ENCODE results near the gene XXYLT1.
"Not testable (repeated sequence)": the region's sequence is repeated elsewhere in the genome, so short reads cannot be mapped to it uniquely, and the experiment has no call there.

The XXYLT1 gene

DNA sequence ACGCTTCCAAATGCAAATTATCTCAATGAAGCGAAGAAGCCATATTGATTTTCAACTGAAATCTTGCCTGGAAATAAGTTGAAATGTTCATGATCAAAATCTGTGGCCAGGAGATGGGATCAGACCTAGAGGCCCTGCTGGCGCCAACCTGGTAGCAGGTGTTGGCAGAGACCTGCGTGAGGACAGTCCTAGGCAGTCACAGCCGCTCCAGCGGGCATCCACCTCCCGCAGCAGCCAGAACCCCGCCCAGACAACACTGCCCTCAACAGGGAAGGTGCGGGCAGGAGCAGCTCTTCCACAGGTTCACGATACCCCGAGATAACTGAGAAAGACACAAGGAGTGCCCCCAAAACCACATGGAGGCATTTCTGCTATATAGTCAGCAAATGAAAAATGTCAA lies 145.3 kb downstream of the XXYLT1 start:
- no peak for DNase-seq

DNA sequence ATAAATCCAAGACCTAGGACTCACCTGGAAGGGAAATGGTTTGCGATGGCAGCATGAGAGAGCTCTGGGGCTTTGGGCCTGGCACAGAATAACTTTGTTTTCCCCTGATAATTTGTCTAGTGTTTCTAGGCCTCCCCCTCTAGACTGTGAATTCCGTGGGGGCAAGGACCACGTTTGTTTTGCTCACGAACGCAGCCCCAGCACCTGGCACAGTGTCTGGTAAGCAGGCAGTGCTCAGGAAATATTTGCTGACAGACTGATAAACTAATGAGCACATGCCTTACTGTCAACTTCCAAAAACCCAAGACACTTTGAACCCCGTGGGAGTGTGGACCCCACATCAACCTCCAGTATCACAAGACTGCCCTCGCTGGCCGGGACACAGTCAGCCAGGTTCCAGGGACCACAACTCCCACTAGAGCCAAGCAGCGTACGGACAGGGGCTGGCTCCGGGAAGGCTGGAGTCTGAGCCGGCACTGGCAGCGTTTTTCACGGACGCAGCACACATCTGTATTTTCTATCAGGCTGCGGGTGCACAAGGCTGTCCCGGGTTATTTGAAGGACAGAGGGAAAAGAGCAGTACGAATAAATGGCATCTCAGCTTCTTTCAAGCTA lies 146.5 kb downstream of the XXYLT1 start:
- peak; percentile 73 for DNase-seq

DNA sequence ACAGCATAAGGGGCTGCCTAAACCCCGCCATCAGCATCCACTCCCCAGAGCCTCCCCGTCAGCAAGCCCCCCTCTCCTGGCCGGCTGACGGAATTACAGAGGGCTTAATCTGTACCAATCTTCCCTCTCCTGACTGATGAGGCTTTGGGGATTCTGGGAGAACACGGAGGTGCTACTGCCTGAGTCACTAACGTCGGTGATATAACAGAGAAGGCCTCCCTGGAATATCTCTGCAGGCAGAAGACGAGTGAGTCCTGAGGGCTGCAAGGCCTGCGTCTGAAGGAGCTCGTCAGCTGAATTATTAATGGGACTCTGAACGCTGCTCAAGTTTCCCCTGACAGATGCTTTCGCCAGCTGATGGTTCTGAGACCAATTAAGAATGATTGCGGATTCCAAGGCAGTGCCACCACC lies 147.7 kb downstream of the XXYLT1 start:
- no peak for DNase-seq

DNA sequence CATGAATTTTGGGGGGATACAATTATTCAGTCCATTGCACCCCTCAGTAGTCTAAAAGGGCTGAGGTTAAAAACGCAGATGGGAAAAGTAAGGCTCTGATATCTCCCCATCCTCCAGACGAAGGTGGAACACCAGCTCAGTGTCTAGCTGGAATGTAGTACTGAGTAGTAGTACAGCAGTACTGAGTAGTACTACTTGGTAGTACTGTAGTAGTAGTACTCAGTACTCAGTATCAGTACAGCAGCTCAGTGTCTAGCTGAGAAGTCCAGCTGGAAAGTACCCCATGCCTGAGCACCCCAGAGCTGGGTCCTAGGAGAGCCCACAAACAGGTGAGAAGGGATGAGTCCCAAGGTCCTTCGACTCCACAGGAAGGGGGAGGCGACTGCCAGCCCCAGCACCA lies 148.7 kb downstream of the XXYLT1 start:
- no peak for DNase-seq

DNA sequence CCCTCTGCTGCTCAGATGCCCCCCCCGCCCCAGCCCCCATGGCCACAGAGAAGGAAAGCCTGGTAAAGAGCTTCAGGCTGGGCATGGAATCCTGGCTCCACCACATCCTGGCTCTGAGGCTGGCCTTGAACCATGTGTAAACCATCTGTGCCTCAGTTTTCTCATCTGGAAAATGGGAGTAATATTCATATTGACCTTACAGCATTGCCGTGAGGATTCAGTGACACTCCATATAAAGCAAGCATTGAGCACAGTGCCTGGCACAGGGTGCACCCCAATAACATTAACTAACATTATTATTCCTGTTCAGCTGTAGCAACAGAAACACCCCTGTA lies 150.7 kb downstream of the XXYLT1 start:
- no peak for DNase-seq

DNA sequence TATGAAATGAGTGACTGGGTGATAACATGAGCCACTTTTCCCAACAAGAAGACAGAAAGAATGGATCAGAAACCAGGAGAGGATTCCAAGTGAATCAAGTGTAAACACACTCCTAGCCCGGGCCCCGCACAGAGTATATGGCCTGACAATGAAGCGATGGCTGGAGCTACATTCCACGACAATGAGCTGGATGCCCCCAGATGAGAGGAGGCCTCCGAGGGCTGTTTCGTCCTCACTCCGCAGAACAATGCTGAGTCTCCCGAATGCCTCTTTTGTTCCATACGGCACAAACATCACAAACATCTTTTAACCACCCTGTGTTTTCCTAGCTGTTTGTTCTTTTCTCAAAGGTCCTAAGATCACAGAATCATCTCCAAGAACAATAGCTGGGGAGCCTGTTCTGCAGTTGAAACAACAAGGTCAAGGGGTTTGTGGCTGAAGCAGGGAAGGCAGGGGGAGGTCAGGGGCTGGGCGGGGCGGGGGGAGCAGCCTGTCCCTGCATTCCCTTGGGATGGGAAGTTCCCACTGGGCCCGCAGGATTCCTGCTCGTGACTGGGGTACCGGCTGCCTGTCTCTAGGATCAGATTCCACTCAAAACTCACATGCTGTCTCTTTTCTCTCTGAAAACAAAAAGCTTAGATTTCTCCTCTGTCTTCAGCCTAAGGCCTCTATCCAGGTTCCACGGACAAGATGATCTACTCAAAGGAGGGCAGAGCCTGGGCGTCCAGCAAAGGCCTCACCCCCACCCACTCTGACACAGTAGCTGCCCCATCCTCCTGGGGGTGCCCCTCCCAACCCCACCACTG lies 151.3 kb downstream of the XXYLT1 start:
- no peak for DNase-seq

DNA sequence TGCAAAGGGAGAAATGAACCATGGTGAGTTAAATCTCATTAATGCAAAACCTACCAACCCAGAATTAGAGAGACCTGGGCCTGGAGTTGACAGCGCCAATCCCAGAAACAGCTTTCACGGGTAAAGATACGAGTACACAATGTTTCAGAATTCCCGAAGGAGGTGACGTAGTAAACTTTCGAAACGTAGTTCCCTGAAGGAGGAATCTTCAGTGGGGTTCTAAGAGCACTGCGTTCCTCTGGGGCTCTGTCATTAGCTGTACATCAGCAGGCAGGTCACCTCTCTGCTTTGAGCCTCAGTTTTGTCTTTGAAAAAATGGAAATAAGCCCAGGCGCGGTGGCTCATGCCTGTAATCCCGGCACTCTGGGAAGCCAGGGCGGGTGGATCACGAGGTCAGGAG lies 152.3 kb downstream of the XXYLT1 start:
- no peak for DNase-seq

DNA sequence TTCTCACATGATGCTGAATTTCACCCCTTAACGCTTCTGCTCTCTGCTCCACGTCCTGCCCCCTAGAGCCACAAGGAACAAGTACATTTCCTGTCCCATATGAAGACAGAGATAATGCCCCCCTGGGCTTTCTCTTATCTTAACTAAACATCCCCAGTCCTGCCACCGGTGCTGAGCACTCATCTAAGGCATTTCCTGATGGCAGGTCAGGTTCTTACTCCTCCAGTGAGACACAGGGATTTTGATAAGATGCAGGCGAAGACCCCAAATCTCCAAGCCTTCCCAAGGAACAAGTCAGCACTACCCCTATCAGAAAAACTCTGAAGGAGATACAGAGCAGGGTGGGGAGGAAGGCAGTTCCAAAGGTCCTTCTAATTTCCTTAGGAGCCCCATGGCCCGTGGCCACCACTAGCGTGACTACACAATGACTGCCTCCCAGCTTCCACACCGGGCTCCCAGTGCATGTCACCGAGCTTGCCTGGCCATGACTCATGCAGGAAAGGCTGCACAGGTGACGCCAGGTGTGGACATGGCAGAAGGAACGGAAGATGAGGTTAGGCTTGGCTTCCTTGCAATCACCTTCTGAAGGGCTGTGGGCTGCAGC lies 152.9 kb downstream of the XXYLT1 start:
- DNase-seq, result no peak

DNA sequence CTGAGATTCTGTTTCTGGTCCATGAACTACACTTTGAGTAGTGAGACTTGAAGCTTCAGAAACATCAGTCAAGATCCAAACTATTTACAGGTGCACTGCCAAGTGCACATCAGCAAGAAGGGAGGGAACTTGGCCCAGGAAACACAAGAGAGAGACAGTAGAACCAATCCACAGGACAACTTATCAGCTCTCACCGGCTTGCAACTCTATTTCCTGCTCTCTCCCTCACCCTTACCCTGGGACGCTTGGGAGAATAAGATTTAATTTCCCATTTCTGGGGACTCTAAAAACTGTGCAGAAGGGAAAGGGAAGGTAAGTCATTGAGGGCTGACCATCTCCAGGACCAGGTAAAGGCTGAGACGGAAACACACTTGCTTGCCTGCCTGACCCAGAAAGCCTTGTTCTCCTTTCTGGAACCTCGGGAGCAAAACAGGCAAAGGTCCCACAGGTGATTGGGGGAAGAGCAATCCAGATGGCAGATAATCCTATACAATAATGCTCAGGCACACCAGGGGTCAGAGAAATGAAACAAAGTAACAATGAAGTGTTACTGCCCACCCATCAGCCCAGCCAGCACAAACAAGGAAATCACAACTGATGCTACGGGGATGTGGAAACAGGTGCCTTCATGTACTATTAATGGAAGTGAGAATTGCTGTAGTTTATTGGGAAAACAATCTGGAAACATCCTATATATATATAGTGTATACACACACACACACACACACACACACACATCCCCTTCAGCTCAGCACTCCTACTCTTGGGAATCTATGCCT lies 154.4 kb downstream of the XXYLT1 start:
- no peak for DNase-seq

DNA sequence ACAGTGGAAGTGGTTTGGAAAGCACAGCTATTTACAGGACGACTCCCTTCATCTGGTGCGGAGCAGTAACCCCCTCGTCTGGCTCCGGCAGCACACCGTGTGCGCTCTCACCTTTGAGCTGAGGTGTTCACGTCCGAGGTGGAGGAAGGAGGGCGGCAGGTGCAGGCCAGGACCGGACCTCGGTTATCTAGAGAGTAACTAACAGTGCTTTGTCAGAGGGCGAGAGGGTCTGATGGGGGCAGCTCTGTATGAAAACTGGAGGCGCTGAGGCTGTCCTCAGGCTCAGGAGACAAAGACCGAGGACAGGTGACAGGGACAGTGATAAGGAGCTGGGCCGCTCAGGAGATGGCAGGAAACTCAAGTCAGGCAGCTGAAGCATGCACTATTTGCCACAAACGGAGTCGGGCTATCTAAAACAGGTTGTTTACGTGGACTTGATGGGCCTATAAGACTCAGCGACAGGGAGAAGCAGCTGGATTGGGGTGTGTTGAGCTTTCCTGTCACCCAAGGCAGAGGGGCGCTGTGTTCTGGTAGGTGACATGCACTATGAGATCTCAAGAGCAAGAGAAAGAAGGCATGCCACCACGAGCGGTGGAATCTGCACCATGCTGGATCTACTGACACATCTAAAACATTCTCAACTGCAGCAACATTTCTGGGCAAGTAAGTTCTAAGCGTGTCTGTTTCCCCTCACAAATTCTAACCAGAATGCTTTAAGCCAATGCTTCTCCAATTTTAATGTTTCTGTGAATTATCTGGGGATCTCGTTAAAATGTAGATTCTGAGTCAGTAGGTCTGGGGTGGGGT lies 155.2 kb downstream of the XXYLT1 start:
- DNase-seq, result no peak

DNA sequence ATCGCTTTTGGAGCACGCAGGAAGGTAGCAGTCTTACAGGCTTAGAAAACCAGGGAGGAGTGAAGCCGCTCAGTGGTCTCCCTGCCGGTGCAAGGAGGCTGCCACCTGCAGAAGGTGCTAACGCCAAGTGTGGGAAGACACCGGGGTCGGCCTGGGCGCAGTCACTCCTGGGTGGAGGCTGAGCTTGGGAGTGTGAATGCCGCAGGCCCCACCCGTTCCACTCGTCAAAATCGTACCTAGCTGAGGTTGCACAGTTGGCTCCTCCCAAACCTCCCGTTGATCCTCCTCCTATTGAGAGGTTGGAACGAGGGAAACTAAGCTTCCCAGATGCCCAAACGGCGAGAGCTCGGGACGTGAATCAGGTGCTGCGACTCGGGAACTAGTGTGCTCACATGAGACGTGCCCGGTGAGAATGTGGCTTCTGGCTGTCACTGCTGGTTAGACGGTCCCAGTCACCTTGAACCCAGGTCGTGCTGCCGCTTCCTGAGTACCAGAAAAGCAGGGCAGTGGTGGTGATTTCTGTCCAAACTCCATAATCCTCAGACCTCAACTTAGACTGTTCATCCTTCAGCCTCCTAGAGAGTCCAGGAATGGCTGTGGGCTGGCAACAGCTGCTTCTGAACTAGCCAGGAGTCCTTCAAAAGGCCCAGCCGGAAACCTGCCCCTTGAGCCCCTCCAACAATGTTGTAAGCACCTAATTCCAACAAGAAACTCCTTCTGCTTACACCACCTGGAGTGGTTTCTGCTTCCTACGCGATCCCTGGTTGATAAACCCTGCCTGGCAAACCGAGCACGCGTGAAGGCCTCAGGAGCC lies 156.0 kb downstream of the XXYLT1 start:
- DNase-seq, result no peak

DNA sequence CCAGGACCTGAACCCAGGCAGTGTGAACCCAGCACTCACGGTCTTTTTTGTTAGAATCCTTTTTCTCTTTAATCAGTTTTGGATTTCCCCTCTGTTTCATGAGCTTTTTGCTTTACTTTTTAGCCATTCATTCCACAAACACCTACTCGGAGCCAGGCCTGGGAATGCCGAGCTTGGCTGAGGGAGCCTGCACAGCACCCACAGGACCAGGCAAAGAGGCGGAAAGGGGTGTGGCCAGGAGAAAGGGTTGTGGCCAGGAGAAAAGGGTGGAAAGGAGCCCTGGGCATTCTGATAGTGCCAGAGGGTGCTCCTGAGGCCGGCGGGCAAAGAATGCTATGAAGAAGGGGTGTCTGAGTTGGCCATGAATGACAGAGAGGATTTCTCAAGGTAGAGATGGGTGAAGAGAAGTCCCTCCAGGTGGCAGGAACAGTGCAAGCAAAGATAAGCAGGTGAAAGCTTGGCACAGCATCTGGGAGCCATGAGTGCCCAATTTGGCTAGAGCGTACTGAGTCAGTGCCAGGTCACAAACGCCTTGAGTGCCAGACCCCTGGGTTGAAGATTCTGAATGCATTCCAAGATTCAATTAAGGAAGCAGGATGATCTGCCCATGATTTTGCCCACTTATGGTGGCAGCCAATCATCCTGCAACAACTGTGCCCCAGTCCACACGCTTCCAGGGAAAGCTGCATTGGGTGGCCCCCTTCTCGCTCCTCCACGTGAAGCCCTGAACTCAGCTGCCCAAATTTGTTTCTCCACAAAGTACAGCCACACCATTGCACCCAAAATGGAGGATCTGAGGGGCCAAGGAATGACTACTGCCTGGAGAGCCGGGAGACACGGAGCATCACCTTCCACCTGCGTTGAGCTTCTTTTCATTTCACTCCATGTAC lies 157.2 kb downstream of the XXYLT1 start:
- no peak for DNase-seq

DNA sequence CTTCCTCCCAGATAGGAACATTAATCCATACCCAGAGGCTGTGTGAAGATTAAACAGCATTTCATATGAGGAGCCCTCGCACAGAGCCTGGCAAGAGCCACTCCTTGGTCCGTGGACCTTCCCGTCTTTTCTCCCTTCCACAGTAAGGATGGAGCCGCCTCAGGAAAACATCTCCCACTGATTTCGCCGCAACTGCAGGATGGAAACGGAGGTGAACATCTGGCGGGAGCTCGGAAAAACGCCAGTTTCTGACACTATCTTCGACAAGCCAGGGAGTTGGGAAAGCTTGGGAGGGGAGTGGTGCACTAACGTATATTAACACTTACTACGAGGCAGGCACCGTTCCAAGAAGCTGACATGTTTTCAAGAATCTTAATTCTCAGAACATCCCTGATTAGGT lies 157.9 kb downstream of the XXYLT1 start:
- DNase-seq, result peak; percentile 53

DNA sequence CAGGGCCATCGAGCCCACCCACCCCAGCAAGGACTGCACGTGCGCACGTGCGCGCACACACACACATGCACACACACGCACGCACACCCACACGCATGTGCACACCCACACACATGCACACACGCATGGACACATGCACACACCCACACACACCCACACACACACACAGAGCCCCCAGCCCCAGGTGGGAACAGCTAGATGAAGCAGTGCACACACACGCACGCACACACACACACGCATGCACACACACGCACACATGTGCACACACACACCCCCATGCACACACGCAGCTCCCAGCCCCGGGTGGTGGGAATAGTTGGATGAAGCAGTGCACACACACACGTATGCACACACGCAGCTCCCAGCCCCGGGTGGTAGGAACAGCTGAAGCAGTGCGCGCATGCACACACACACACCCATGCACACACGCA lies 158.6 kb downstream of the XXYLT1 start:
- no peak for DNase-seq

DNA sequence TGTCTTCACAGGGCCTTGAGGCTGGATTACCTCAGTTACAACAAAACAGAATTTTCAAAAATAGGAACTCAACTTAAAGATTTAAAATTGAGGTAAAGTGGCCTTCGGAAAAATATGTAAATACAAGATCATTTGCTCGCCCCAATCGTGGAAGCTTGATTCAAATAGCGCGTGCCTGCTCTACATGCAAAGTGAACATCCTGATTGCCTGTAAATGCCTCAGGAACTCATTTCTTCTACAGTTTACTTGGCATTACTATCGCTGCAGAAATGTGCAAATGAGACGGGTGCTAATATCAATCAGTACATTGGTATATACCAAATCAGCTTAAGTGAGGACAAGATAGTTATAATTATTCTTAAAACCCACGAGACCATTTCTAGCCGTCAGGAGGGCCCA lies 159.2 kb downstream of the XXYLT1 start:
- no peak for DNase-seq

DNA sequence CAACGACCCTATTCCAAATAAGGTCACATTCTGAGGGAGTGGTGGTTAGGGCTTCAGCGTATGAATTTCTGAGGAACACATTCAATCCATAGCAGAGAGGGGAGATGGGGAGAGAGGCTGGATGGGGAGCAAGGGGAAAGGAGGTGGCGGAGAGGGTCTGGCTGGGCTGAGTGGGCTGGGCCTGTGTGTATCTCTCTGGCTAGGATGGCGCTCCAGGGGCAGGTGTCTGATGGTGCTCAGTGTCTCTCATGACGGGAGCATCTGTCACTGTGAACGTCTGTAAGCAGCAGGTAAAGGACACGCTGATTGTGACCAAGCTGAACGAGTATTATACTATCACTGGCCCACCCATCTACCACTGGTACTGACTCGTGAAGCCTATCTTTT lies 159.6 kb downstream of the XXYLT1 start:
- no peak for DNase-seq

DNA sequence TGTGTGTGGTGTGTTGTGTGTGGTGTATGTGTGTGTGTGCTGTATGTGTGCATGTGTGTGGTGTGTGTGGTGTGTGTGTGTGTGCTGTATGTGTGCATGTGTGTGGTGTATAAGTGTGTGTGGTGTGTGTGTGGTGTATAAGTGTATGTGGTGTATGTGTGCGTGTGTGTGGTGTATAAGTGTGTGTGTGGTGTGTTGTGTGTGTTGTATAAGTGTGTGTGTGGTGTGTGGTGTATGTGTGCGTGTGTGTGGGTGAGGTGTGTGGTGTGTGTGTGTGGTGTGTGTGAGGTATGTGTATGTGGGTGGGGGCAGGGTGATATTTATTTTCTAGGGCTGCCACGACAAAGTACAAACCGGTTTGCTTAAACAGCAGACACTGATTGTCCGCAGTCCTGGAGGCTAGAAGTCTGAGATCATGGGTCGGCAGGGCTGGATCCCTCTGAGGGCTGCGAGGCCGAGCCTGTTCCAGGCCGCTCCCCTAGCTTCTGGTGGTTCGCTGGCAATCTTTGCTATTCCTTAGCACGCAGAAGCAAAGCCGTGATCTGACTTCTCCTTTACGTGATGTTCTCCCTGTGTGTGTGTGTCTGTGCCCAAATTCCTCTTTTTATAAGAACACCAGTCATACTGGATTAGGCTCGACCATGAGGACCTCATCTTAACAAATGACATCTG lies 160.2 kb downstream of the XXYLT1 start:
- DNase-seq, result peak; percentile 74

DNA sequence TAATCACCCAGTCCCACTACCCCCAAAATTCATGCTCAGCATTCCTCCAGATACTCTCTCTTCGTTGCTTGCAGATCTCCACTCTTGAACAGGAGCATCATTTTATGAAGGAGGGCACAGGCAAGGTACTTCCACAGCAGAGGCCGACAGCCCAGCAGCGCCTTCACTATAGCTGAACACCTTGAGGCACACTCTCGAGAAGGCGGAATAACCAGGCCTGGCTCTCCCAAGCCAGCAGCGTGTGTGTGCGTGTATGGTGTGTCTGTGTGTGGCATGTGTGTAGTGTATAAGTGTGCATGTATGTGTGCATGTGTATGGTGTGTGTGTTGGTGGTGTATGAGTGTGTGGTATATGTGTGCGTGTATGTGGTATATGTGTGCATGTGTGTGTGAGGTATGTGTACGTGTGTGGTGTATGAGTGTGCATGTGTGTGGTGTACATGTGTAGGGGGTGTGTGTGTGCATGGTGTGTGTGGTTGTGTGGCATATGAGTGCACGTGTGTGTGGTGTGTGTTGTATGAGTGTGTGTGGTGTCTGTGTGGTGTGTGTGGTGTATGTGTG lies 161.8 kb downstream of the XXYLT1 start:
- no peak for DNase-seq

DNA sequence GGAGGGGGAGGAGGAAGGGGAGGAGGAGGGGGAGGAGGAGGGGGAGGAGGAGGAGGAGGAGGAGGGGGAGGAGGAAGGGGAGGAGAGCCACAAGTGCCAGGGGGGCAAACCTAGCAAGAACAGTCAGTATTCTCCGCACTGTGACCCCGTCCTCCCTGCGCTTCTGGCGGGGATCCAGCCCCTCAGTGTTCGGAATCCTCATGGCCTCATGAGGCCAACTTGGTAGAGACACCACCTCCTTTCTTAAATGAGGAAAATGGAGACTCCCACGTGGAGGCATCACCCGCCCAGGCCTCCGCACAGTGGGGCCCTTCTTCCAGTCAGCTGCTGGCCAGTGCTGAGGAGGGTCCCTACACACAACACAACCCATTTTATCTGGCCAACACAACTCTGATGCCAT lies 163.4 kb downstream of the XXYLT1 start:
- no peak for DNase-seq

DNA sequence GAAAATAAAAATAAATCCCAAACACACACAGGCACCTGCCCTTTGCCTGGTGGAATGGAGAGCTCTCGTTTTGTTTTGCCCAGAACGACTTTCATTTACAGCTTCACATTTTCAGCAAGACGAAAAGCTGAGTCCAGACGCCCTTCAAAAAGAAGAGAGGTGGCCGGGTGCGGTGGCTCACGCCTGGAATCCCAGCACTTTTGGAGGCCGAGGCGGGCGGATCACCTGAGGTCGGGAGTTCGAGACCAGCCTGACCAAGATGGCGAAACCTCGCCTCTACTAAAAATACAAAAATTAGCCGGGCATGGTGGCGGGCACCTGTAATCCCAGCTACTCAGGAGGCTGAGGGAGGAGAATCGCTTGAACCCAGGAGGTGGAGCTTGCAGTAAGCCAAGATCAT lies 163.9 kb downstream of the XXYLT1 start:
- DNase-seq, result not testable (repeated sequence)
